HepG2 (cell line): ENCODE data around the gene NPBWR2. TPM values are rescaled to one million over a fixed set of nuclear protein-coding genes. Genes with fewer than 3 reads are reported as not detected.

Source experiments
- ATRX ChIP-seq: sonication (generic); formaldehyde crosslinking; IDR thresholded peaks from 2 replicates; pipeline ENCODE4 v1.4.0; 2020; ENCODE audit warnings: missing genetic modification reagents, borderline replicate concordance
- GATA4 ChIP-seq: sonication (generic); IDR thresholded peaks from 2 replicates; pipeline ENCODE4 v1.6.1; 2016; ENCODE audit warnings: antibody characterized with exemption, low read depth, borderline replicate concordance
- GZF1 ChIP-seq: sonication (generic); formaldehyde crosslinking; IDR thresholded peaks from 2 replicates; pipeline ENCODE4 v1.5.1; 2020; ENCODE audit warnings: mild to moderate bottlenecking, missing genetic modification reagents
- HMGA1 ChIP-seq: sonication (generic); formaldehyde crosslinking; conservative IDR thresholded peaks from 2 replicates; pipeline ENCODE4 v1.4.0; 2020; ENCODE audit warnings: missing genetic modification reagents
- IRF2 ChIP-seq: IDR thresholded peaks from 2 replicates; pipeline ENCODE4 v1.6.1; 2018; ENCODE audit warnings: missing genetic modification reagents, missing compliant biosample characterization
- KAT8 ChIP-seq: IDR thresholded peaks from 2 replicates; pipeline ENCODE4 v1.6.1; 2016; ENCODE audit warnings: missing genetic modification reagents, missing compliant biosample characterization
- KMT2B ChIP-seq: IDR thresholded peaks from 2 replicates; pipeline ENCODE4 v1.6.1; 2016; ENCODE audit warnings: missing genetic modification reagents, missing compliant biosample characterization
- POLR2G ChIP-seq: fragments of 200-400 bp; formaldehyde crosslinking; IDR thresholded peaks from 2 replicates; pipeline ENCODE4 v1.6.1; 2018; ENCODE audit warnings: mild to moderate bottlenecking, low read depth, low read length, moderate library complexity
- SETDB1 ChIP-seq: sonication (generic); formaldehyde crosslinking; IDR thresholded peaks from 2 replicates; pipeline ENCODE4 v1.5.1; 2020; ENCODE audit warnings: missing genetic modification reagents, mild to moderate bottlenecking, borderline replicate concordance
- TMF1 ChIP-seq: sonication (generic); formaldehyde crosslinking; IDR thresholded peaks from 2 replicates; pipeline ENCODE4 v1.8.1; 2022; ENCODE audit warnings: low read depth, missing genetic modification reagents
- YEATS4 ChIP-seq: sonication (generic); formaldehyde crosslinking; IDR thresholded peaks from 2 replicates; pipeline ENCODE4 v1.4.0; 2020; ENCODE audit warnings: missing genetic modification reagents, borderline replicate concordance
- ZBTB3 ChIP-seq: sonication (generic); formaldehyde crosslinking; IDR thresholded peaks from 2 replicates; pipeline ENCODE4 v1.4.0; 2020; ENCODE audit warnings: low read depth, mild to moderate bottlenecking, moderate library complexity, missing genetic modification reagents, borderline replicate concordance
- ZKSCAN5 ChIP-seq: sonication (generic); formaldehyde crosslinking; IDR thresholded peaks from 2 replicates; pipeline ENCODE4 v1.5.1; 2020; ENCODE audit warnings: mild to moderate bottlenecking, missing genetic modification reagents
- ZNF431 ChIP-seq: sonication (generic); formaldehyde crosslinking; IDR thresholded peaks from 2 replicates; pipeline ENCODE4 v1.9.0; 2022; ENCODE audit warnings: missing genetic modification reagents, low read depth, mild to moderate bottlenecking, borderline replicate concordance
- ZNF567 ChIP-seq: sonication (generic); formaldehyde crosslinking; IDR thresholded peaks from 2 replicates; pipeline ENCODE4 v1.8.1; 2023; ENCODE audit warnings: mild to moderate bottlenecking, missing genetic modification reagents, borderline replicate concordance
- polyA plus RNA-seq, 8 experiments: library from polyadenylated mRNA; depleted of rRNA in 3 of 8; stranded (reverse) in 7 of 8; unstranded in 1 of 8; fragments of >200 nt; fragmentation: Illumina TruSeq in 4 of 8; extraction: Trizol in 4 of 8; gene quantifications; 2 replicates each; pipeline versions ENCODE4 v1.2.1 to v1.2.3, GENCODE V29; 2011 to 2016; ENCODE audit warnings: low read depth in 4 of 8, missing spikeins in 1 of 8, mixed read lengths in 1 of 8; ENCODE audit not compliant: insufficient read depth in 1 of 8
- total RNA-seq, 5 experiments: library from RNA; depleted of rRNA; stranded (reverse); fragments of >200 nt; fragmentation: Illumina TruSeq; extraction: Trizol; gene quantifications; 2 replicates each; pipeline ENCODE4 v1.2.3, GENCODE V29; 2016; ENCODE audit warnings: low read depth in 1 of 5
- TF ChIP-seq, protein P1 (sequence below): sonication (generic); formaldehyde crosslinking; IDR thresholded peaks from 2 replicates; pipeline ENCODE4 v1.4.0; 2020; ENCODE audit warnings: missing genetic modification reagents
- TF ChIP-seq, protein P2 (sequence below): sonication (generic); IDR thresholded peaks from 2 replicates; pipeline ENCODE4 v1.6.1; 2016; ENCODE audit warnings: low read depth, borderline replicate concordance
- TF ChIP-seq, protein P3 (sequence below): sonication (generic); formaldehyde crosslinking; conservative IDR thresholded peaks from 2 replicates; pipeline ENCODE4 v1.5.0; 2020; ENCODE audit warnings: missing genetic modification reagents
- TF ChIP-seq, protein P4 (sequence below): sonication (generic); formaldehyde crosslinking; IDR thresholded peaks from 2 replicates; pipeline ENCODE4 v1.5.0; 2020; ENCODE audit warnings: mild to moderate bottlenecking, missing genetic modification reagents
- TF ChIP-seq, protein P5 (sequence below): sonication (generic); formaldehyde crosslinking; IDR thresholded peaks from 2 replicates; pipeline ENCODE4 v1.9.0; 2022; ENCODE audit warnings: low read depth, missing genetic modification reagents

NPBWR2 gene
- total and polyA plus RNA-seq, 2 of the 13 experiments (the other 11 are each of a cell fraction or from before 2014, with no cell fraction given): not detected

DNA sequence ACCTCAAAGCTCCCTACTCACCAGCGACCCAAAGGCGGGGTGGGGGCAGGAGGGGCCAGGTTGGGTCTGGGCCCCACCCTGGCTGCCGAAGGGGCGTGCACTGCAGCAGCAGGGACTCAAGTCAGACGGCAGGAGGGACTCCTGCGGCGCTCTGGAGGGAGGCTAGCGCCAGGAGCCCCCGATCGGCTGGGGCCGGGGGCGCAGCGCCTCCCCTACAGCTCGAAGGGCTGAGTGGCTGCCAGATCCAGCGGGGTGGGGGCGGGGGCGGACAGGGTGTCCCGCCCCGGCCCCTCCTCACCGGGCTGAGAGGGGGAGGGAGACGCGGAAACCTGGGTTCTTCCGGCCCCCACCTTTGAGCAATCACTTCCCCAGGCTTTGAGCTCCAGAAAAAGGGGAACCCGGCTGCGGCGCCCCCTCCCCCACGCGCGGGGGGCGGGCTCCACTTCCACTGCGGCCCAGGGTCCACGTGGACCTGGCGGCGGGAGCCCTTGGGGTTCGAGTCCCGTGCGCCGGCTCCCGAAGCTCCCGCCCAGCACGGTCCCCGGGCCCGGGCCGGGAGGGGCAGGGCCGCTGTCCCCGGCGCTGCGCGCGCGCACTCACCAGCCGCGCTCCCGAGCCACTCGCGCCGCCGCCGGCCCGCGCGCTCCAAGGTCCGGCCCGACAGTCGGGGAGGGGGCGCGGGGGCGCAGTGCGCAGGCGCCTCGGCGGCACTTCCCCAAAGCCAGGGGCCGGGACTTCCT lies 27.9 kb downstream of the NPBWR2 start, which contains the start of gene RGS19 (continued):
- TF ChIP-seq, protein P1, sequence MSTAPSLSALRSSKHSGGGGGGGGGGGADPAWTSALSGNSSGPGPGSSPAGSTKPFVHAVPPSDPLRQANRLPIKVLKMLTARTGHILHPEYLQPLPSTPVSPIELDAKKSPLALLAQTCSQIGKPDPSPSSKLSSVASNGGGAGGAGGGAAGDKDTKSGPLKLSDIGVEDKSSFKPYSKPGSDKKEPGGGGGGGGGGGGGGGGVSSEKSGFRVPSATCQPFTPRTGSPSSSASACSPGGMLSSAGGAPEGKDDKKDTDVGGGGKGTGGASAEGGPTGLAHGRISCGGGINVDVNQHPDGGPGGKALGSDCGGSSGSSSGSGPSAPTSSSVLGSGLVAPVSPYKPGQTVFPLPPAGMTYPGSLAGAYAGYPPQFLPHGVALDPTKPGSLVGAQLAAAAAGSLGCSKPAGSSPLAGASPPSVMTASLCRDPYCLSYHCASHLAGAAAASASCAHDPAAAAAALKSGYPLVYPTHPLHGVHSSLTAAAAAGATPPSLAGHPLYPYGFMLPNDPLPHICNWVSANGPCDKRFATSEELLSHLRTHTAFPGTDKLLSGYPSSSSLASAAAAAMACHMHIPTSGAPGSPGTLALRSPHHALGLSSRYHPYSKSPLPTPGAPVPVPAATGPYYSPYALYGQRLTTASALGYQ: no peak; the same call in 1 of the 2 replicates
- 0 out of 2 replicates have a peak, but pooled peaks have one; percentile 73 for TF ChIP-seq ZNF567 (CRISPR knock-in tag)
- TF ChIP-seq KAT8 (CRISPR knock-in tag): 0 out of 2 replicates have a peak, but pooled peaks have one; percentile 18
- peak; percentile 69; the same call in 1 of the 2 replicates for TF ChIP-seq ZBTB3 (CRISPR knock-in tag)
- TF ChIP-seq, protein P2, sequence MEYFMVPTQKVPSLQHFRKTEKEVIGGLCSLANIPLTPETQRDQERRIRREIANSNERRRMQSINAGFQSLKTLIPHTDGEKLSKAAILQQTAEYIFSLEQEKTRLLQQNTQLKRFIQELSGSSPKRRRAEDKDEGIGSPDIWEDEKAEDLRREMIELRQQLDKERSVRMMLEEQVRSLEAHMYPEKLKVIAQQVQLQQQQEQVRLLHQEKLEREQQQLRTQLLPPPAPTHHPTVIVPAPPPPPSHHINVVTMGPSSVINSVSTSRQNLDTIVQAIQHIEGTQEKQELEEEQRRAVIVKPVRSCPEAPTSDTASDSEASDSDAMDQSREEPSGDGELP: peak; percentile 27; the same call in 1 of the 2 replicates
- TF ChIP-seq GATA4: no peak
- TF ChIP-seq ATRX (CRISPR knock-in tag): no peak
- TF ChIP-seq, protein P3, sequence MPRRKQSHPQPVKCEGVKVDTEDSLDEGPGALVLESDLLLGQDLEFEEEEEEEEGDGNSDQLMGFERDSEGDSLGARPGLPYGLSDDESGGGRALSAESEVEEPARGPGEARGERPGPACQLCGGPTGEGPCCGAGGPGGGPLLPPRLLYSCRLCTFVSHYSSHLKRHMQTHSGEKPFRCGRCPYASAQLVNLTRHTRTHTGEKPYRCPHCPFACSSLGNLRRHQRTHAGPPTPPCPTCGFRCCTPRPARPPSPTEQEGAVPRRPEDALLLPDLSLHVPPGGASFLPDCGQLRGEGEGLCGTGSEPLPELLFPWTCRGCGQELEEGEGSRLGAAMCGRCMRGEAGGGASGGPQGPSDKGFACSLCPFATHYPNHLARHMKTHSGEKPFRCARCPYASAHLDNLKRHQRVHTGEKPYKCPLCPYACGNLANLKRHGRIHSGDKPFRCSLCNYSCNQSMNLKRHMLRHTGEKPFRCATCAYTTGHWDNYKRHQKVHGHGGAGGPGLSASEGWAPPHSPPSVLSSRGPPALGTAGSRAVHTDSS: no peak
- TF ChIP-seq, protein P4, sequence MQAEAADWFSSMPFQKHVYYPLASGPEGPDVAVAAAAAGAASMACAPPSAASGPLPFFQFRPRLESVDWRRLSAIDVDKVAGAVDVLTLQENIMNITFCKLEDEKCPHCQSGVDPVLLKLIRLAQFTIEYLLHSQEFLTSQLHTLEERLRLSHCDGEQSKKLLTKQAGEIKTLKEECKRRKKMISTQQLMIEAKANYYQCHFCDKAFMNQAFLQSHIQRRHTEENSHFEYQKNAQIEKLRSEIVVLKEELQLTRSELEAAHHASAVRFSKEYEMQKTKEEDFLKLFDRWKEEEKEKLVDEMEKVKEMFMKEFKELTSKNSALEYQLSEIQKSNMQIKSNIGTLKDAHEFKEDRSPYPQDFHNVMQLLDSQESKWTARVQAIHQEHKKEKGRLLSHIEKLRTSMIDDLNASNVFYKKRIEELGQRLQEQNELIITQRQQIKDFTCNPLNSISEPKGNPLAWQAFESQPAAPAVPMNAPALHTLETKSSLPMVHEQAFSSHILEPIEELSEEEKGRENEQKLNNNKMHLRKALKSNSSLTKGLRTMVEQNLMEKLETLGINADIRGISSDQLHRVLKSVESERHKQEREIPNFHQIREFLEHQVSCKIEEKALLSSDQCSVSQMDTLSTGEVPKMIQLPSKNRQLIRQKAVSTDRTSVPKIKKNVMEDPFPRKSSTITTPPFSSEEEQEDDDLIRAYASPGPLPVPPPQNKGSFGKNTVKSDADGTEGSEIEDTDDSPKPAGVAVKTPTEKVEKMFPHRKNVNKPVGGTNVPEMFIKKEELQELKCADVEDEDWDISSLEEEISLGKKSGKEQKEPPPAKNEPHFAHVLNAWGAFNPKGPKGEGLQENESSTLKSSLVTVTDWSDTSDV (CRISPR knock-in tag): no peak
- TF ChIP-seq KMT2B (CRISPR knock-in tag): no peak
- peak; percentile 41 for TF ChIP-seq TMF1 (CRISPR knock-in tag)
- no peak for TF ChIP-seq HMGA1 (CRISPR knock-in tag)
- TF ChIP-seq ZKSCAN5: no peak
- TF ChIP-seq IRF2 (CRISPR knock-in tag): no peak
- TF ChIP-seq ZNF431 (CRISPR knock-in tag): peak; percentile 56; the same call in 1 of the 2 replicates
- TF ChIP-seq YEATS4 (CRISPR knock-in tag): peak; percentile 52; the same call in 1 of the 2 replicates
- no peak for TF ChIP-seq GZF1
- TF ChIP-seq SETDB1 (CRISPR knock-in tag): peak; percentile 64; the same call in 1 of the 2 replicates
- TF ChIP-seq, protein P5, sequence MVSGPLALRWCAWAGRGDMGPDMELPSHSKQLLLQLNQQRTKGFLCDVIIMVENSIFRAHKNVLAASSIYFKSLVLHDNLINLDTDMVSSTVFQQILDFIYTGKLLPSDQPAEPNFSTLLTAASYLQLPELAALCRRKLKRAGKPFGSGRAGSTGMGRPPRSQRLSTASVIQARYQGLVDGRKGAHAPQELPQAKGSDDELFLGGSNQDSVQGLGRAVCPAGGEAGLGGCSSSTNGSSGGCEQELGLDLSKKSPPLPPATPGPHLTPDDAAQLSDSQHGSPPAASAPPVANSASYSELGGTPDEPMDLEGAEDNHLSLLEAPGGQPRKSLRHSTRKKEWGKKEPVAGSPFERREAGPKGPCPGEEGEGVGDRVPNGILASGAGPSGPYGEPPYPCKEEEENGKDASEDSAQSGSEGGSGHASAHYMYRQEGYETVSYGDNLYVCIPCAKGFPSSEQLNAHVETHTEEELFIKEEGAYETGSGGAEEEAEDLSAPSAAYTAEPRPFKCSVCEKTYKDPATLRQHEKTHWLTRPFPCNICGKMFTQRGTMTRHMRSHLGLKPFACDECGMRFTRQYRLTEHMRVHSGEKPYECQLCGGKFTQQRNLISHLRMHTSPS (CRISPR knock-in tag): 0 out of 2 replicates have a peak, but pooled peaks have one; percentile 25
- peak; percentile 75 for TF ChIP-seq POLR2G
